HL-60 (cell line): ENCODE measurements around the gene FOXO1.

Source experiments
- GABPA ChIP-seq: IDR thresholded peaks from 2 replicates; pipeline ENCODE4 v1.6.1; 2012; ENCODE audit warnings: low read depth
- REST ChIP-seq: IDR thresholded peaks from 2 replicates; pipeline ENCODE4 v1.6.1; 2012; ENCODE audit warnings: low read depth; ENCODE audit not compliant: insufficient replicate concordance
- TF ChIP-seq, protein P1 (sequence below): IDR thresholded peaks from one replicate; pipeline ENCODE4 v1.5.1; 2011; ENCODE audit warnings: low read length, control low read depth, inconsistent platforms; ENCODE audit not compliant: insufficient read depth

GRCh38 chr13:40611635-40612034, 54.8 kb downstream of the FOXO1 start:
- TF ChIP-seq, protein P1, sequence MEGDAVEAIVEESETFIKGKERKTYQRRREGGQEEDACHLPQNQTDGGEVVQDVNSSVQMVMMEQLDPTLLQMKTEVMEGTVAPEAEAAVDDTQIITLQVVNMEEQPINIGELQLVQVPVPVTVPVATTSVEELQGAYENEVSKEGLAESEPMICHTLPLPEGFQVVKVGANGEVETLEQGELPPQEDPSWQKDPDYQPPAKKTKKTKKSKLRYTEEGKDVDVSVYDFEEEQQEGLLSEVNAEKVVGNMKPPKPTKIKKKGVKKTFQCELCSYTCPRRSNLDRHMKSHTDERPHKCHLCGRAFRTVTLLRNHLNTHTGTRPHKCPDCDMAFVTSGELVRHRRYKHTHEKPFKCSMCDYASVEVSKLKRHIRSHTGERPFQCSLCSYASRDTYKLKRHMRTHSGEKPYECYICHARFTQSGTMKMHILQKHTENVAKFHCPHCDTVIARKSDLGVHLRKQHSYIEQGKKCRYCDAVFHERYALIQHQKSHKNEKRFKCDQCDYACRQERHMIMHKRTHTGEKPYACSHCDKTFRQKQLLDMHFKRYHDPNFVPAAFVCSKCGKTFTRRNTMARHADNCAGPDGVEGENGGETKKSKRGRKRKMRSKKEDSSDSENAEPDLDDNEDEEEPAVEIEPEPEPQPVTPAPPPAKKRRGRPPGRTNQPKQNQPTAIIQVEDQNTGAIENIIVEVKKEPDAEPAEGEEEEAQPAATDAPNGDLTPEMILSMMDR, result no peak
- TF ChIP-seq REST (no peak), GABPA (no peak)
